HEK293 (cell line): Measurements from ENCODE around the gene EPM2A.

ENCODE experiments used
- CTCF ChIA-PET: fragments of 350-600 bp; formaldehyde crosslinking; extraction: SDS; loops from one replicate; lab custom pipeline; 2021; ENCODE audit warnings: antibody characterized with exemption; lab: Yijun Ruan, JAX
- POLR2A ChIA-PET: fragments of 300-600 bp; formaldehyde crosslinking; extraction: SDS; loops from one replicate; lab custom pipeline; 2020; ENCODE audit warnings: antibody characterized with exemption, inconsistent platforms; lab: Yijun Ruan, JAX
- H3K27ac ChIP-seq: fragments of 200-500 bp; sonication (Bioruptor generic); 2 replicates; pipeline ENCODE4 v1.5.1; 2014; ENCODE audit warnings: low read depth, low read length, control low read depth, inconsistent platforms; ENCODE audit errors: extremely low read depth
- H3K36me3 ChIP-seq, 2 experiments: fragments of 200-500 bp in 1 of 2; sonication (Bioruptor generic) in 1 of 2; 1 replicate in 1 of 2; 2 replicates in 1 of 2; pipeline ENCODE4 v1.5.1; 2014 to 2017; ENCODE audit warnings: inconsistent platforms in 2 of 2, low read length in 2 of 2; ENCODE audit not compliant: control insufficient read depth in 2 of 2, insufficient read depth in 1 of 2
- H3K4me1 ChIP-seq: fragments of 200-500 bp; sonication (Bioruptor generic); 2 replicates; pipeline ENCODE4 v1.5.1; 2014; ENCODE audit warnings: mild to moderate bottlenecking, low read length, inconsistent platforms; ENCODE audit not compliant: control insufficient read depth, insufficient read depth
- H3K4me3 ChIP-seq: 2 replicates; pipeline ENCODE4 v1.5.1; 2011; ENCODE audit warnings: low read depth, mild to moderate bottlenecking, control low read depth, low read length, moderate library complexity
- H3K9me3 ChIP-seq: fragments of 200-500 bp; sonication (Bioruptor generic); 2 replicates; pipeline ENCODE4 v1.5.1; 2014; ENCODE audit warnings: low read depth, low read length, inconsistent platforms; ENCODE audit not compliant: control insufficient read depth, insufficient read depth
- ELK4 ChIP-seq: IDR thresholded peaks from 2 replicates; pipeline ENCODE4 v1.6.1; 2011; ENCODE audit warnings: mild to moderate bottlenecking, low read depth, low read length, borderline replicate concordance
- GLIS1 ChIP-seq: fragments of 450-650 bp; formaldehyde crosslinking; IDR thresholded peaks from 2 replicates; pipeline ENCODE4 v1.5.1; 2016; ENCODE audit warnings: missing biosample characterization, missing genetic modification characterization
- HOXA7 ChIP-seq: sonication (generic); formaldehyde crosslinking; IDR thresholded peaks from 2 replicates; pipeline ENCODE4 v1.8.1; 2022; ENCODE audit warnings: missing genetic modification reagents, borderline replicate concordance
- OVOL3 ChIP-seq: fragments of 450-650 bp; formaldehyde crosslinking; IDR thresholded peaks from 2 replicates; pipeline ENCODE4 v1.5.1; 2016; ENCODE audit warnings: missing biosample characterization, missing genetic modification characterization
- PBX3 ChIP-seq: sonication (generic); formaldehyde crosslinking; IDR thresholded peaks from 2 replicates; pipeline ENCODE4 v1.8.1; 2022; ENCODE audit warnings: mild to moderate bottlenecking, moderate library complexity, missing genetic modification reagents
- REPIN1 ChIP-seq: fragments of 450-650 bp; formaldehyde crosslinking; IDR thresholded peaks from 2 replicates; pipeline ENCODE4 v1.5.1; 2017; ENCODE audit warnings: missing biosample characterization, missing genetic modification characterization, low read depth
- ZBTB48 ChIP-seq: fragments of 450-650 bp; formaldehyde crosslinking; IDR thresholded peaks from 2 replicates; pipeline ENCODE4 v1.5.1; 2016; ENCODE audit warnings: missing biosample characterization, missing genetic modification characterization
- ZBTB7A ChIP-seq: fragments of 450-650 bp; formaldehyde crosslinking; IDR thresholded peaks from 2 replicates; pipeline ENCODE4 v1.5.1; 2016; ENCODE audit warnings: low read depth, missing biosample characterization, missing genetic modification characterization
- ZNF155 ChIP-seq: fragments of 450-650 bp; formaldehyde crosslinking; IDR thresholded peaks from 2 replicates; pipeline ENCODE4 v1.5.1; 2016; ENCODE audit warnings: missing biosample characterization, missing genetic modification characterization
- ZNF184 ChIP-seq: fragments of 450-650 bp; IDR thresholded peaks from 2 replicates; pipeline ENCODE4 v1.5.1; 2018; ENCODE audit warnings: missing biosample characterization, mild to moderate bottlenecking, missing genetic modification characterization
- ZNF19 ChIP-seq: fragments of 450-650 bp; formaldehyde crosslinking; IDR thresholded peaks from 2 replicates; pipeline ENCODE4; 2016; ENCODE audit warnings: missing biosample characterization, missing genetic modification characterization, low read depth
- ZNF2 ChIP-seq: fragments of 450-650 bp; formaldehyde crosslinking; IDR thresholded peaks from 2 replicates; pipeline ENCODE4 v1.5.1; 2016; ENCODE audit warnings: missing biosample characterization, missing genetic modification characterization
- ZNF248 ChIP-seq: fragments of 450-650 bp; formaldehyde crosslinking; IDR thresholded peaks from 2 replicates; pipeline ENCODE4 v1.5.1; 2017; ENCODE audit warnings: missing biosample characterization, missing genetic modification characterization
- ZNF324 ChIP-seq: fragments of 450-650 bp; formaldehyde crosslinking; IDR thresholded peaks from 2 replicates; pipeline ENCODE4 v1.5.1; 2016; ENCODE audit warnings: missing biosample characterization, missing genetic modification characterization
- ZNF335 ChIP-seq: fragments of 450-650 bp; formaldehyde crosslinking; conservative IDR thresholded peaks from 2 replicates; pipeline ENCODE4 v1.5.1; 2016; ENCODE audit warnings: missing biosample characterization, missing genetic modification characterization
- ZNF501 ChIP-seq: fragments of 450-650 bp; formaldehyde crosslinking; IDR thresholded peaks from 2 replicates; pipeline ENCODE4 v1.5.1; 2016; ENCODE audit warnings: missing biosample characterization, missing genetic modification characterization
- ZNF521 ChIP-seq: fragments of 450-650 bp; formaldehyde crosslinking; IDR thresholded peaks from 2 replicates; pipeline ENCODE4 v1.5.1; 2017; ENCODE audit warnings: missing biosample characterization, mild to moderate bottlenecking, missing genetic modification characterization
- ZNF561 ChIP-seq: fragments of 450-650 bp; IDR thresholded peaks from 2 replicates; pipeline ENCODE4 v1.5.1; 2018; ENCODE audit warnings: missing biosample characterization, missing genetic modification characterization, borderline replicate concordance
- ZNF600 ChIP-seq: fragments of 450-650 bp; formaldehyde crosslinking; IDR thresholded peaks from 2 replicates; pipeline ENCODE4 v1.5.1; 2016; ENCODE audit warnings: missing biosample characterization, missing genetic modification characterization
- ZNF624 ChIP-seq: fragments of 450-650 bp; formaldehyde crosslinking; IDR thresholded peaks from 2 replicates; pipeline ENCODE4 v1.5.1; 2017; ENCODE audit warnings: missing biosample characterization, missing genetic modification characterization
- ZNF701 ChIP-seq: fragments of 450-650 bp; formaldehyde crosslinking; IDR thresholded peaks from 2 replicates; pipeline ENCODE4 v1.5.1; 2016; ENCODE audit warnings: missing biosample characterization, missing genetic modification characterization
- ZNF704 ChIP-seq: fragments of 450-650 bp; formaldehyde crosslinking; IDR thresholded peaks from 2 replicates; pipeline ENCODE4 v1.5.1; 2016; ENCODE audit warnings: missing biosample characterization, missing genetic modification characterization
- ZNF707 ChIP-seq: fragments of 450-650 bp; formaldehyde crosslinking; IDR thresholded peaks from 2 replicates; pipeline ENCODE4 v1.5.1; 2016; ENCODE audit warnings: missing biosample characterization, missing genetic modification characterization
- ZNF747 ChIP-seq: fragments of 450-650 bp; formaldehyde crosslinking; IDR thresholded peaks from 2 replicates; pipeline ENCODE4 v1.5.1; 2016; ENCODE audit warnings: missing biosample characterization, missing genetic modification characterization
- ZSCAN4 ChIP-seq: fragments of 450-650 bp; formaldehyde crosslinking; IDR thresholded peaks from 2 replicates; pipeline ENCODE4 v1.5.1; 2017; ENCODE audit warnings: missing biosample characterization, missing genetic modification characterization
- ZXDB ChIP-seq: fragments of 450-650 bp; formaldehyde crosslinking; IDR thresholded peaks from 2 replicates; pipeline ENCODE4 v1.5.1; 2016; ENCODE audit warnings: missing biosample characterization, missing genetic modification characterization

EPM2A gene

GRCh38 chr6:145735356-145736165 is at the start of gene EPM2A (continued):
- no peak for TF ChIP-seq ZNF704 (tag by site-specific recombination)
- TF ChIP-seq ZNF248 (tag by site-specific recombination): no peak
- TF ChIP-seq ZBTB48 (tag by site-specific recombination): peak; percentile 71
- TF ChIP-seq ZNF701: no peak
- TF ChIP-seq ZNF335 (tag by site-specific recombination): peak; percentile 29
- no peak for TF ChIP-seq ZSCAN4 (tag by site-specific recombination)
- no peak for TF ChIP-seq ZNF521 (tag by site-specific recombination)
- no peak for TF ChIP-seq ZNF624
- TF ChIP-seq ZBTB7A (tag by site-specific recombination): no peak
- no peak for TF ChIP-seq ZNF747
- TF ChIP-seq ZXDB (tag by site-specific recombination): peak; percentile 64; the same call in 1 of the 2 replicates
- no peak for TF ChIP-seq ELK4
- TF ChIP-seq ZNF184: no peak
- peak; percentile 64; the same call in 1 of the 2 replicates for TF ChIP-seq ZNF600 (tag by site-specific recombination)
- no peak for TF ChIP-seq ZNF2 (tag by site-specific recombination)
- TF ChIP-seq HOXA7 (CRISPR knock-in tag): peak; percentile 58; the same call in 1 of the 2 replicates
- TF ChIP-seq ZNF155 (tag by site-specific recombination): no peak
- TF ChIP-seq ZNF561 (tag by site-specific recombination): no peak; the same call in 1 of the 2 replicates
- TF ChIP-seq ZNF501: peak; percentile 73; the same call in 1 of the 2 replicates

GRCh38 chr6:145784683-145785082 is 49.4 kb upstream of the EPM2A start:
- TF ChIP-seq ZNF707 (tag by site-specific recombination) (no peak), REPIN1 (tag by site-specific recombination) (no peak), ZNF324 (tag by site-specific recombination) (no peak), OVOL3 (no peak), PBX3 (CRISPR knock-in tag) (no peak), ZNF19 (tag by site-specific recombination) (no peak), GLIS1 (tag by site-specific recombination) (no peak)
- POLR2A ChIA-PET: no interaction called here
- CTCF ChIA-PET: no interaction called here
- no peaks in the 10 kb centered on the region for H3K4me1 ChIP-seq
- no peaks in the 10 kb centered on the region for H3K9me3 ChIP-seq
- peaks cover 0 to 12% of the 10 kb centered on the region in 2 experiments; a peak in 1 of 3 replicates for H3K36me3 ChIP-seq
- no peak overlapping the region for H3K27ac ChIP-seq
- H3K4me3 ChIP-seq: no peak overlapping the region
